GM21515 (cell line): ENCODE measurements around the gene EGR2.

Experiments used
- ATAC-seq: cut with Tn5 transposase; IDR thresholded peaks from one replicate; pipeline ENCODE4 v1.9.1; 2021; ENCODE audit not compliant: unreplicated experiment

The EGR2 gene

DNA sequence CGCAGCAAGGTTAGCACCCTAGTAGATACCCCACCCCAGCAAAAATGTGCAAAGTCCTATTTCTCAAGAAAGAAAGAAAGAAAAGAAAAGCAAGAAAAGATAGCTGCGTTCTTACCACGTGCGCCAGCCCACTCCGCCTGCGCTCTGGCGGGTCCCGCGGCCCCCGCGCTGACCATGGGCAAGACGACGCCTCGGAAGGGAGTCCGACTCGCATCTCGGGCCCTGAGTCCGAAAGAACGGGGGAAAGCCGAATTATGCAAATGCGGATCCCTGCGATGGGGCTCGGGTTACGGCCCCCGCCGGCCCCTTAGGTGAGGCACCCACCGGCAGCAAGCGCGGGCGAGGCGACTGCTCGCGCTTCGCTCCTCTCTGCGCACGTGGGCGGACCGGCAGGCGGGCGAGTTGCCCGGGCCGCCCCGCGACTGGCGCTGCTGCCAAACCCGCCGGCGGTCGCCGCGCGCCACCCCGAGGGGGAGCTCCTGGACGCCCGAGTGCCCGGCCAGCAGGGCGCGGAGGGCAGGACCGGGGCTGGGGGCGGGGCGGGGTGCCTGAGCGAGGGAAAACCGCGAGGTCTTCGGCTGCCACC lies 2.4 kb upstream of the EGR2 start:
- ATAC-seq, result no peak

DNA sequence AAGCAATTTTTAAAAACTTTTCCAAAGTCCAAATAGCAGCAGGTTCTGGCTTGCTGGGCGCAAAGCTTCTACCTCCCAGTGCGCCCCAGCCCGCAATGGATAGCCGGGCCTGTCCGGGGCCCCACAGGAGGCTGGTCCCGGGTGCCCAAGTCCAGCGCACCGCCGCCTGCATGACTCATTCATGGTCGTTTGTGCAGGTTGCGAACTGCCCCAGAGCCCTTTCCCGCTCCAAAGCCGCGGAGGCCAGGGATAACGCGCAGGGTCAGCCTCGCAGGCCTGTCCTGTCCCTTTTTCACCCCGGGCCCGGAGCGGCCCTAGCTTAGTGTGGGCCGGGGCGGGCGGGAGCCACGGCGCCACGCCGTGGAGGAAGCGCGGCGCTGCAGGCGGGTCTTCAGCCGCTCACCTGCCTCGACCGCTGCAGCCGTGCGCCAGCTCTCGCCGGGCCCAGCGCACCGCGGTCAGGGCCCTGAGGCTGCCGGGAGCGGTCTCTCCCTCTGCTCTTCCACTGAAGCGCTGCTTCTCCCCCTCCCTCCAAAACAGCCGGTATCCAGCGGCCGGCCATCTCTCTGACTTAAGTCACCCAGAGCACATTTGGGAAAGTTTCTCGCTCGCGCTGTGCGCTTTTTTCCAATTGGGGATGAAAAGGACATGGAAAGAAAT lies 1.7 kb upstream of the EGR2 start:
- peak; percentile 35 for ATAC-seq

DNA sequence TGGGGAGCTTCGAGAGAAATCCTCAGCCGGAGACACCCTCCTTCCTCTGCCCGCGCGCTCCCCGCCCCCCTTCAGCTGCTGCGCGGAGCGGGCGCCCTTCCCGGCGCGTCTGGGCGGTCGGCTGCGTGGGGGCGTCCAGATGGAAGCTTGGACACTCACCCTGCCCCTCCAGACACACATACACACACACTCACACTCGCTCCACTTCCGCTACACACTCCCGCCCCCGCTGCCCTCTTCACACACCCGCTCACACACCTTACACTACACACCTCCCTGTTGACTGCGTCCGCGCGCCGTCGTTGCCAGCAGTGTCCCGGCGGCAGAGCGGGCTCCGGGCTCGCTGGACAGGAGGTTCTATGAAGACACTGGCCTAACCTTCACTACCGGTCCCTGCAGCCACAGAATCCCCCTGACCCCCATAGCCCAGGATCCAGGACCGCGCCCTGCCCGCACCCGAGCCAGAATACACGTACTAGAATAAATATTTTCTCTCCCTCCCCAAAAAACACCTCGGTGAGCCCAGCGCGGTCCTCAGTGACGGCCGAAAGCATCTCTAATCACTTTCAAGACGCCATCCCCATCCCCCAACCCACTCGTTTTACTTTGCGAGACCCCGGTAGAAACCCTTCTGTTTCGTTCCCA lies 1.1 kb upstream of the EGR2 start:
- peak; percentile 24 for ATAC-seq

DNA sequence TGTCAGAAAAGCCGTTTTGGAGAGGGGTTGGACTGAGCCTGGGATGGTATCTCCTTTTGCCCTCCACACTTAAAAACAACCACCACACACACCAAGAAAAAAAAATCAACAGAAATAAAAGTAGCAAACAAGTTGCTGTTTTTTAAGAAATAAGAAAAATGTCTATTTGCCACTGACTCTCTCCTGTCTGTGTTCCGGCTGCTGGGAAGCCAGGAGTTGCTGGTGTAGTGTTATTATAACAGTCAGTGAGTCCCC lies 163 bp downstream of the EGR2 start:
- no peak for ATAC-seq

DNA sequence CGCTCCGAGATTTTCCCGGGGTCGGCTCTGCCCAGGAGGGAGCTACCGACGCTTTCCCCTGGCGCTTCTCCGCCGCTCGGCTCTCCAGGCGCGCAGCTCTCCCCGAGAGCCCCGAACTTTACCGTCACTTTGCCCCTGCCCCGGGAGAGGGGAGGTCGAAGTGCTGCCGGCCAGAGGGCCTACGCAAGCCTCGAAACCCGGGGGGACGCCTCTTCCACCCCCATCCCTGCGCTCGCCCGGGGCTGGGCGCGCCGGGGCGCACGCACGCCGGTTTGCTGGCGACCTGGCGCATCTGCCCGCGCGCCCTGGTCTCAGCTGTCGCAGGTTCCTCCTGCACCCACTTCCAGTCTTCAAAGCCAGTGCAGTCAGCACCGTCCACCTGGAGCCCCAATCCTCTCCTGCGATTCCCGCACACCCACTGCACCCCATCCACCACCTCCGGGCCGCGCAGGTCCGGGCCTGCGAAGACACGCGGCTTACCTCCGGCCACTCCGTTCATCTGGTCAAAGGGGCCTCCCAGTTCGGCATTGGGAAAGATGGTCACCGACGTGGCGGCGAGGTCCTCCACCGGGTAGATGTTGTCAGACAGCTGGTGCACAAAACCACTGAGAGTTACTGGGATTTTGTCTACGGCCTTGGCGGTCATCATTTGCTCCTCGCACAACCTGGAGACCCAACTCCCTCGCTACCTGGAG lies 638 bp downstream of the EGR2 start:
- no peak for ATAC-seq

DNA sequence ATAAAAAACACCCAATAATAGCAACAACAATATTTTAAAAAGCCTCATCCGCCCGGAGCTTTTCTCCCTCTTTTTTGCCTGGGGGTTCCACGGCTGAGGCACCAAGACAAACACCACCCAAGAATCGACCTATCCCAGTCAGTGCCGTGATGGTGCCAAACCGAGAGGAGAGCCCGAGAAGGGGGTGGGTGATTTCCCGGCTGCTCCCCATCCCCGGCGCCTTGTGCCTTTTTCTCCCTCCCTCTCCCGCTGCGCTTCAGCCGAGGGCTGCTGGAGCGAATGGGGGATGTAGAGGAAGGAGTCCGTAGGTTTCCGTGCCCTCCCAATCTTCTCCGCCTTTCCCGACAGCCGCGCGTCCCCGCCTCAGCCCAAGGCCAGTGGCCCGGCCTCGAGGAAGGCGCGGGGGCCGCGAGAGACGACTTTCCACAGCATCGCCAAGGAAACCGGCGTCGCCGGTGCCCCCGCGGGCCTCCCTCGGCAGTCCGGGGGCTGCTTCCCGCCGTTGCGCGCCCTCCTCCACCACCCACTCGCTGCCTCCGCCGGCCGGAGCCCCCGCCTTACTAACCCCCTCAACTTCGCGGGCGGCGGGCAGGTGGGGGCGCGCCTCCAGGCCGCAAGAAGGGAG lies 1.3 kb downstream of the EGR2 start:
- ATAC-seq, result no peak

DNA sequence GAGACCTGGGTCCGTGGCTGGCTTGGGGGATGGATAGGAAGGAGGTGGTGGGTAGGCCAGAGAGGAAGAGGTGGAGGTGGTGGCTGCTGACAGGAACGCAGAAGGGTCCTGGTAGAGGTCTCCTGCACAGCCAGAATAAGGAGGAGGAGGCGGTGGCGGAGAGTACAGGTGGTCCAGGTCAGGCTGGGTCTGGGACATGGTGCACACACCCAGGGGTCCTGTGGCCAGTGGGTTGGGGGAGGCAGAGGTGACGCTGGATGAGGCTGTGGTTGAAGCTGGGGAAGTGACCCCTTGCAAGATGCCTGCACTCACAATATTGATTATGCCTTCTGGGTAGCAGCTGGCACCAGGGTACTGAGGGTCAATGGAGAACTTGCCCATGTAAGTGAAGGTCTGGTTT lies 2.2 kb downstream of the EGR2 start:
- ATAC-seq, result no peak

DNA sequence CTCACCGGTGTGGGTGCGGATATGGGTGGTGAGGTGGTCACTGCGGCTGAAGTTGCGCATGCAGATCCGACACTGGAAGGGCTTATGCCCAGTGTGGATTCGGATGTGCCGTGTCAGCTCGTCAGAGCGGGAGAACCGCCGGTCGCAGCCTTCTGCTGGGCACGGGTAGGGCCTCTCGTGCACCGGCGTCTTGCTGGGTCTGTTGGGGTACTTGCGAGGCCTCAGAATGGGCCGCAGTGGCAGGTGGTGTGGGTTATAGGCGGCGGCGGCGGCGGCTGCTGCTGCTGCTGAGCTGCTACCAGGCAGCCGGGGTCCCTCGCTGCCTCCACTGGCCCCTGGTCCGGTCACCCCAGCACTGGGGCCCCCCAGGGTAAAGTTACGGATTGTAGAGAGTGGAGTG lies 2.7 kb downstream of the EGR2 start:
- ATAC-seq, result no peak

DNA sequence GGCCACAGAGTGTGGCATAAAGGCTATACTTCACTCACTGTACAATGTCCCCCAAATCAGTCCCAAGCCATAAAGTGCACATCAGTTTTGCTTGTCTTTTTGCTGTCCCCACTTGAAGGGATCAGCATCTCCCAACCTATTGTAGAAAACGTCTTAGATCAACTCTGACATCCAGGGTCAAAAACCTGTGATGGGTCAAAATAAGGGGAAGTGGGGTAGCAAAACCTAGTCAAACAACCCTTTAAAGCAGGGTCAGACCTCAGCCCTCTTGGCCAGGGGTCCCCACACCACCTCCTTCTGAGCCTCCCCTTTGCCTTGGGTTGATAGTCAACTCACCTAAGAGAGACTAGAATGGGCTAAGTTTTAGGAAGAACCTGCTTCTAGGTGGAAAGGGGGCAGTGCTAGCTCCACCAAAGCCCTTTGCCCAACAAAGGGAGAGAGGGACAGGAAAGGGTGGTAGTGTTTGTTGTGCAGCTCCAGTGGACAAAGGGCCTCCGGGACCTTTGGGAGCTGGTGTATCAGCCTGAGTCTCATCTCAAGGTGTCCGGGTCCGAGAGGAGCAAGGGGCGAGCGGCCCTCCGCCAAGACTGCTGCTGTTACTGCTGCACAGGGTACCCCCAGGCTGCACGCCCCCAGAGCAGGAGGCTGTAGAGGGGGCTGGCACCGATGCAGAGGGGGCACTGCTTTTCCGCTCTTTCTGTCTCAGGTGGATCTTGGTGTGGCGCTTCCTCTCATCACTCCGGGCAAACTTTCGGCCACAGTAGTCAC lies 3.3 kb downstream of the EGR2 start:
- ATAC-seq, result no peak

DNA sequence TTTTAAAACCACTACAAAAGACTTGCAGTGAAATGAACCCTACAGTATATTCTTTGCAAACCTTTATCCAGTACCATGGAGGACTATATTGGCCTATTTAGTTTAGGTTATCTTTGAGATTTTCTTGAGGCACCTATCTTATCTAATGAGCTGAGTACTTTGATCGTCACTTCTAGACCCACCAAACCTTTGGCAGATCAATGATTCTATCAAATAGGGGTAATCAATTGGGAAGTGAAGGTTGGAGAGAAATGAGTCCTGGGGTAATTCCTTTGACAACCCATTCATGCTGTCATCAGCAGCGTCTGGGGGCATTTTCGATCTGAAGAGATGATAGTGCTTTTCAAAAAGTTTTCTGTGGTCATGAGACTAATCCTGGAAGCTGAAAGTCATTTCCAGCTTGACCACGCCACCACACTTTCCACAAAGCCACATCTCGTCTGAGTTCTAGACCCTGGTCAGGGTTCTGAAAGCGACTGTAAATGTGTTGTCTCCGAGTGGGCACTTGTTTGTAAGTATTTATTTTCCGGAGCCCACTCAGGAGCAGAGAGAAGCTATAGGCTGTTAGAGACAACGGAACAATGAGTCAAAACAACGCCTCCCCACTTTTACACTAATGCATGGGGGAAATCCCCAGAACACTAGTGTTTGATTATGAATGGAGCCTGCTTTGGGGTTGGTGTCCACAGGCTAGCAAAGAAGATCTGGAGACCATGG lies 4.8 kb downstream of the EGR2 start:
- peak; percentile 31 for ATAC-seq

DNA sequence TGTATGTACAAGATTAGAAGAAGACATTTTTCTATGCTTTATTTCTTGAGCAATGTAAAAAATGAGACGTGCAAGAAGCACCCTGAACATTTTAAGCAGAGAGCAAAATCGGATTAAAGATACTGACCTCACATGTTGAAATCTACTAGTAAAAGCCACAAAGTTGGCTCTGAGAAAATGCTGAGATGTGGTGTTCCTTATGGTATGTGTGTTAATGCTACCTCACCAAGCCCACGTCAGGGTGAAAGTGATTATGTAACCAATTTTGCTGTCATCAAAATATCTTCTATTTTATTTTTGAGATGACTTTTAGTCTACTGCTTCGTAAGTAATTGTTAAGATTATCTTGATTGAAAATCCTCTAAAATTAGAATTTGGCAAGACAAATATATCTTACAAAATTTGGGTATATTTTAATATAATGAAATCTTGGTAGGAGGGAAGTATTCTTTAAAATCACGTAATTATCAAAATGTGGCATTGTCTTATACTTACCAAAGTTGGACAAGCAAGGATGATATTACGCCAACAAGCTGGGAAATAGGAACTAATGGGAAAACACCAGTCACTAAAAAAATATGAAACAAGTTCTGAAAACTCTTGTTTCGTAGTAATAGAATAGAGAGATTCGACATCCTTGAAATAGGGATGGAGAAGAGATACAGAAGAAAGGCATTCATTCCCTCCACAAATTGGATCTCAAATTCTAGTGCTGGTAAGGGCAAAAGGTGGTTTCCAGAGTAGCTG lies 5.8 kb downstream of the EGR2 start:
- ATAC-seq, result no peak

DNA sequence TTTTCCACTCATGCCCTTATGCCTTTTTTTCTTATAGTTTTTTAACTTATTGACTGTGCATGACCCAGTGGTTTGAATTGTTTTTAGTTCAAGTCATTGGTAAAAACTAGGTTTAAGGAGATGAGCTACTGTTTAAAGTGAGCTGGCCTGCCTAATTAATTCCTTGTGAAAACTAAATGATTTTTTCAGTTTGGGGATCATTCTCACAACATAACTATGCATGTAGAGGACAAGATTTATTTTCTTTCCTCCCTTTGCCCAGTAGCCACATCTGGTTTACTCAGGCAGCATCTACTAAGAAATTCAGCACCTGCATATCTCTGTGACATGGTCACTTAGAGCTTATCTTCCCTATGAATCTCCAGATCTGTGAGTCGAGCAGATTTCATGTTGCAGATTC lies 9.9 kb downstream of the EGR2 start:
- ATAC-seq, result no peak

DNA sequence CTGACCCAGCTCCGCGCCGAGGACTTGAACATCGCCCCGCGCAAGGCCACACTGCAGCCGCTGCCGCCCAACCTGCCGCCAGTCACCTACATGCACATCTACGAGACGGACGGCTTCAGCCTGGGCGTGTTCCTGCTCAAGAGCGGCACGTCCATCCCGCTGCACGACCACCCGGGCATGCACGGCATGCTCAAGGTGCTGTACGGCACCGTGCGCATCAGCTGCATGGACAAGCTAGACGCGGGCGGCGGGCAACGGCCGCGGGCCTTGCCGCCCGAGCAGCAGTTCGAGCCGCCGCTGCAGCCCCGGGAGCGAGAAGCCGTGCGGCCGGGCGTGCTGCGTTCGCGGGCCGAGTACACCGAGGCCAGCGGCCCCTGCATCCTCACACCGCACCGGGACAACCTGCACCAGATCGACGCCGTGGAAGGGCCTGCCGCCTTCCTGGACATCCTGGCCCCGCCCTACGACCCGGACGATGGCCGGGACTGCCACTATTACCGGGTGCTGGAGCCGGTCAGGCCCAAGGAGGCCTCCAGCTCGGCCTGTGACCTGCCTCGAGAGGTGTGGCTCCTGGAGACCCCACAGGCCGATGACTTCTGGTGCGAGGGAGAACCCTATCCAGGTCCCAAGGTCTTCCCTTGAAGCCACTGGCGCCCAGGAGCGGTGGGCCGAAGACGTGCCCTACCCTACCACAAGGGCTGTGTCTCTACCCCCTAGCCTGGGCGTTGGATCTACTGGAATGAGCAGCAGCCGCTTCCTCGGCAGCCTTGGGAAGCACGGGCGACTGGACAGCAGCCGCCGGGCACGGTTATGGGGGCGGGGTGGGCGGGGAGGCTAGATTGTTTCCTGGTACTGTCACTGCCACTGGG lies 10.7 kb downstream of the EGR2 start:
- ATAC-seq, result peak; percentile 19

DNA sequence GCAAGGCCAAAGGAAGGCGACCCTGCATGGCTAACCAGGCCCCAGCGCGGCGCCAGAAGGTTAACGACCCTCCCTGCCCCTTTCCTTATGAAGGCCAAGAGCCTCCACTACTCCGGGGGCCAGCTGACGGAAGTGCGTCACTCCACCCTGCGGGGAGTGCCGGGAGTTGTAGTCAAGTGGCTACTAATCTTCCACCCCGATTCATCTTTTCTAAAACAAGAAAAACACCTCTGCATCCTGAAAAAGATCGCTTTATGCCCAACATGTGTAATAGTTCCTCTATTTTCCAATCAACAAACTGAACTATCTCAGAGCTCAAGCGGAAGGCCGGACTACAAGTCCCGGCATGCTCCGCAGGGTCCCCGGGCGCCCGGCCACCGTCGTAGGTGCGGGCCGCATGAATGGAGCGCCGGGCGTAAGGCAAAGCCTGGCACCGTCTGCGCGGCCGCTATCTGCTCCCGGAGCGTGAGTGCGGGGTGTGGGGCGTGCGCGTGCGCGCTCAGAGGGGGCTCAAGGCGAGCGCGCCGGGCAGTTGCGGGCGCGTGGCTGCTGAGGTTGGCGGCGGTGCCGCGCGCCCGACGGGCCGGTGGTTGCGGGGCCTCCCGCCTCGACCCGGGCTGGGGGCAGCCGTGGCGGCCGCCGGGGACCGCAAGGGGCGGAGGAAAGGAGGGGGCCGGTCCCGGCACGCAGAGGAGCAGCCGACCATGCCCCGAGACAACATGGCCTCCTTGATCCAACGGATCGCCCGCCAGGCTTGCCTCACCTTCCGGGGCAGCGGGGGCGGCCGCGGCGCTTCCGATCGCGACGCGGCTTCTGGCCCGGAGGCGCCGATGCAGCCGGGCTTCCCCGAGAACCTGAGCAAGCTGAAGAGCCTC lies 11.6 kb downstream of the EGR2 start, which contains the start of gene ADO:
TSS of gene ADO (plus strand) at position 365 of the 875 bp plus-strand sequence. CDS start at position 705, 340 bp downstream.
- peak; percentile 83 for ATAC-seq

DNA sequence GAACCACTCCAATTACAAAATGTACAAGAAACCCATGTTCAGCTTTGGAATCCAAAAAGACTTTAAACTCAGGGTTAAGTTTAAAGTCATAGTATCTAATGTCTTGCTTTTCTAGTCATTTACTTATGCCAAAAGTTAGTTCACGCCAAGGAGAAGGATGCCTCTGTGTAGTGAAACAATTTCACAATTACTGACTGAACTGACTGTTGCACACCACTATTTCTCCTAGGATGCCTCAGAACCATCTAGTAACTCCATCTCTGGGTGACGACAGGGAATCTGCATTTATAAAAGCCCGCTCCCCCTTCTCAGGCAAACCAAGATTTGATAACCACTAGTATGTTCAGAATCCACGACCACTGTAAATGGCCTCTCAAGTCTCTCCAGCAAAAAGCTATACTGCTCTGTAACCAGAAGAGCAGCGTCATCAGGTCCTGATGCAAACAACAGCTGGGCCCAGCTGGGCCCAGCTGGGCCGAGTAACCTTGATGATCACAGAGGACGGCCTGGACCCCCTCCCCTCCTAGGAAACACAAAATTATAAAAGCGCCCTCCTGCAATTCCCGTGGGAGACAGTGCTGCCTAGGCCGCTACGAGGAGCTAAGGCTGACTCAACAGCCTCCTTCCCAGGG lies 12.3 kb downstream of the EGR2 start:
- peak; percentile 1 for ATAC-seq

DNA sequence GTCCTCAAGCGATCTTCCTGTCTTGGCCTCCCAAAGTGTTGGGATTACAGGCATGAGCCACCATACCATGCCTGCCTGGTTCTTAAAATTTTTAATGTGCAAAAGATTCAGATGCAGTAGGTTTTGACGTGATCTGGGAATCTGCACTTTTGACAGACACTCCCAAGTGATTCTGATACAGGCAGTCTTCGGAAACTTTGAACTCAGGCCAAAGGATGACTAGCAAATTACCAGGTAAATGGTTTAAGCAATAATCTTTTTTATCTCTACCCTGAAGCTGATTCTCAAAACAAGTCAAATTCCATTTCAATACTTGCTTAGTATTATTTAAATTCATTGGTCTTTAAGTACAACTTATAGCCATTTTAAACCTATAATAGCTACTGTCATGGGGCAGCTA lies 14.3 kb downstream of the EGR2 start:
- ATAC-seq, result no peak

DNA sequence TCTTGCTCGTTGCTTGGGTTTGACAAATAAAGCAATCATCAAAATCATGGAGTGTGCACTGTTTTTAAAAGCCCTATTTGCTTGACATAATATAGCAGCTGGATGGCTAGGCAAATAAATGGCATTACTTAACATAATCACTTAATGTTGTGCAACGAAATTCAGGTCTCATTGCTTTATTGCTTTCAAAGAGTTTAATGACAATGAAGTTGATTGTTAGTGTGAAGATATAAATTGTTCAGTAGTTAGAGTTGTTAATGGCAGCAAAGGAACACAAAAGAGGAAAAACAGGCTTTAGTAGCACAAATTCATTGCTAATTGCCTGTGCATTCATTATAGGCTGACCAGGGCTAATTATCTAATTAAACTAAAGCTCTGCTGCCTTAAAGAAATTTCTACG lies 19.3 kb downstream of the EGR2 start:
- no peak for ATAC-seq
